Ascending aorta (tissue), 2 donors: ENCODE results near the gene ZBTB33. TPM values are rescaled to one million over a fixed set of nuclear protein-coding genes. Genes with fewer than 3 reads are reported as not detected.

ENCODE experiments used
- DNase-seq, 2 donors: peaks; one replicate each; pipeline ENCODE4 v3.0.0-alpha.2; 2019; ENCODE audit warnings: low spot score in 2 of 2
- H3K27ac ChIP-seq, 2 donors: fragments of 200-600 bp; sonication (generic); one replicate each; pipeline ENCODE4 v1.5.1; 2016 to 2017; ENCODE audit warnings: mild to moderate bottlenecking in 1 of 2
- H3K27me3 ChIP-seq: fragments of 200-600 bp; sonication (generic); one replicate; pipeline ENCODE4 v1.5.1; 2017
- H3K36me3 ChIP-seq, 2 donors: fragments of 200-600 bp; sonication (generic); one replicate each; pipeline ENCODE4 v1.5.1; 2016
- H3K4me1 ChIP-seq, 2 donors: fragments of 200-600 bp; sonication (generic); one replicate each; pipeline ENCODE4 v1.5.1; 2016 to 2017; ENCODE audit warnings: mild to moderate bottlenecking in 1 of 2
- H3K4me3 ChIP-seq, 2 donors: fragments of 200-600 bp; sonication (generic); one replicate each; pipeline ENCODE4 v1.5.1; 2016 to 2017; ENCODE audit warnings: mild to moderate bottlenecking in 1 of 2
- H3K9me3 ChIP-seq, 2 donors: fragments of 200-600 bp; sonication (generic); one replicate each; pipeline ENCODE4 v1.5.1; 2016
- CTCF ChIP-seq, 3 experiments: fragments of 200-600 bp in 2 of 3; fragments of 450-650 bp in 1 of 3; sonication (generic) in 2 of 3; IDR thresholded peaks; one replicate each; pipeline ENCODE4 v1.5.1; 2016 to 2019; ENCODE audit warnings: antibody characterized with exemption in 3 of 3, mild to moderate bottlenecking in 1 of 3, moderate library complexity in 1 of 3
- intact Hi-C: fragments of 100-400 bp; cut with DNase I; formaldehyde crosslinking; loops from one replicate; pipeline ENCODE4 v1.15.1; 2023
- total RNA-seq: library from RNA; depleted of rRNA; stranded (reverse); fragments of >200 nt; gene quantifications from one replicate; pipeline ENCODE4 v1.1.0, GENCODE V29; 2016

Gene ZBTB33
- total RNA-seq, 1 donor from 2014 or later: 3.6 TPM

- Histone ChIP-seq H3K4me1 (no peaks in the 10 kb centered on the region), H3K27ac (no peak overlapping the region), H3K36me3 (no peaks in the 10 kb centered on the region), H3K4me3 (no peak overlapping the region), H3K27me3 (no peaks in the 10 kb centered on the region), H3K9me3 (no peaks in the 10 kb centered on the region)
- TF ChIP-seq CTCF (IDR thresholded peaks at IDR 0.05): no peak
- DNase-seq: no peak
- intact Hi-C loops: no loop called here
Measured at GRCh38 chrX:120270567-120270966, 20.0 kb downstream of the ZBTB33 start.

GRCh38 chrX:120271218-120271617, 20.6 kb downstream of the ZBTB33 start:
- no peaks in the 10 kb centered on the region for H3K4me1 ChIP-seq
- DNase-seq: no peak
- no peaks in the 10 kb centered on the region for H3K9me3 ChIP-seq
- no peak overlapping the region for H3K27ac ChIP-seq
- intact Hi-C loops: no loop called here
- H3K4me3 ChIP-seq: no peak overlapping the region
- no peaks in the 10 kb centered on the region for H3K27me3 ChIP-seq
- TF ChIP-seq CTCF (IDR thresholded peaks at IDR 0.05): no peak
- H3K36me3 ChIP-seq: no peaks in the 10 kb centered on the region

- no peak overlapping the region for H3K4me3 ChIP-seq
- DNase-seq: no peak
- no peaks in the 10 kb centered on the region for H3K36me3 ChIP-seq
- TF ChIP-seq CTCF (IDR thresholded peaks at IDR 0.05): no peak
- intact Hi-C loops: no loop called here
- H3K27me3 ChIP-seq: no peaks in the 10 kb centered on the region
- H3K4me1 ChIP-seq: no peaks in the 10 kb centered on the region
- H3K27ac ChIP-seq: no peak overlapping the region
- H3K9me3 ChIP-seq: no peaks in the 10 kb centered on the region
Measured at GRCh38 chrX:120274145-120274544, 23.5 kb downstream of the ZBTB33 start.

- no peak for DNase-seq
- Histone ChIP-seq H3K27me3 (no peaks in the 10 kb centered on the region), H3K4me1 (no peaks in the 10 kb centered on the region), H3K4me3 (no peak overlapping the region), H3K36me3 (no peaks in the 10 kb centered on the region), H3K27ac (no peak overlapping the region), H3K9me3 (no peaks in the 10 kb centered on the region)
- no peak for TF ChIP-seq CTCF (IDR thresholded peaks at IDR 0.05)
- intact Hi-C loops: no loop called here
Measured at GRCh38 chrX:120274958-120275357, 24.3 kb downstream of the ZBTB33 start.

- no peaks in the 10 kb centered on the region for H3K27me3 ChIP-seq
- no peak overlapping the region for H3K27ac ChIP-seq
- TF ChIP-seq CTCF (IDR thresholded peaks at IDR 0.05): no peak
- intact Hi-C loops: no loop called here
- H3K9me3 ChIP-seq: no peaks in the 10 kb centered on the region
- H3K36me3 ChIP-seq: no peaks in the 10 kb centered on the region
- DNase-seq: no peak
- no peaks in the 10 kb centered on the region for H3K4me1 ChIP-seq
- no peak overlapping the region for H3K4me3 ChIP-seq
Measured at GRCh38 chrX:120281021-120281624, 30.5 kb downstream of the ZBTB33 start.

GRCh38 chrX:120281761-120282160, 31.1 kb downstream of the ZBTB33 start:
- Histone ChIP-seq H3K4me1 (no peaks in the 10 kb centered on the region), H3K36me3 (no peaks in the 10 kb centered on the region), H3K4me3 (no peak overlapping the region), H3K27ac (no peak overlapping the region), H3K27me3 (no peaks in the 10 kb centered on the region), H3K9me3 (no peaks in the 10 kb centered on the region)
- intact Hi-C loops: no loop called here
- TF ChIP-seq CTCF (IDR thresholded peaks at IDR 0.05): no peak
- DNase-seq: no peak
